Parathyroid adenoma (tissue), 2 donors: ENCODE data around the gene FARSA.

Source experiments
- H2AFZ ChIP-seq: fragments of 300-600 bp; sonication (generic); one replicate; pipeline ENCODE4 v1.7.0; 2017; ENCODE audit warnings: antibody characterized with exemption, mild to moderate bottlenecking
- H3K27ac ChIP-seq: fragments of 300-600 bp; sonication (generic); one replicate; pipeline ENCODE4 v1.7.0; 2017
- H3K27me3 ChIP-seq: fragments of 300-600 bp; sonication (generic); one replicate; pipeline ENCODE4 v1.7.0; 2017; ENCODE audit warnings: low read length; ENCODE audit not compliant: control insufficient read depth, insufficient read depth
- H3K36me3 ChIP-seq: fragments of 300-600 bp; sonication (generic); one replicate; pipeline ENCODE4 v1.7.0; 2017; ENCODE audit warnings: low read length; ENCODE audit not compliant: control insufficient read depth, insufficient read depth
- H3K4me1 ChIP-seq: fragments of 300-600 bp; sonication (generic); one replicate; pipeline ENCODE4 v1.7.0; 2017; ENCODE audit warnings: control low read depth
- H3K4me2 ChIP-seq: fragments of 300-600 bp; sonication (generic); one replicate; pipeline ENCODE4 v1.7.0; 2017; ENCODE audit warnings: low read length
- H3K4me3 ChIP-seq: fragments of 300-600 bp; sonication (generic); one replicate; pipeline ENCODE4 v1.7.0; 2017; ENCODE audit warnings: low read depth, low read length
- H3K79me2 ChIP-seq: fragments of 300-600 bp; sonication (generic); one replicate; pipeline ENCODE4 v1.7.0; 2017; ENCODE audit warnings: control low read depth
- H3K9ac ChIP-seq: fragments of 300-600 bp; sonication (generic); one replicate; pipeline ENCODE4 v1.7.0; 2017; ENCODE audit warnings: mild to moderate bottlenecking
- H3K9me3 ChIP-seq: fragments of 300-600 bp; sonication (generic); one replicate; pipeline ENCODE4 v1.7.0; 2017; ENCODE audit warnings: low read length; ENCODE audit not compliant: control insufficient read depth
- TF ChIP-seq, protein P1 (sequence below): fragments of 300-600 bp; sonication (generic); IDR thresholded peaks from one replicate; pipeline ENCODE4 v1.7.0; 2017; ENCODE audit warnings: antibody characterized with exemption, mild to moderate bottlenecking
- donor health status: primary hyperparathyroidism.

FARSA gene

GRCh38 chr19:12937093-12937926 lies 3.8 kb upstream of the FARSA start:
- H3K36me3 ChIP-seq, result no peaks in the 10 kb centered on the region
- peak overlapping the region; percentile 97 for H3K4me2 ChIP-seq
- peak overlapping the region; percentile 97 for H3K4me3 ChIP-seq
- H2AFZ ChIP-seq, result peak overlapping the region; percentile 91
- TF ChIP-seq, protein P1, sequence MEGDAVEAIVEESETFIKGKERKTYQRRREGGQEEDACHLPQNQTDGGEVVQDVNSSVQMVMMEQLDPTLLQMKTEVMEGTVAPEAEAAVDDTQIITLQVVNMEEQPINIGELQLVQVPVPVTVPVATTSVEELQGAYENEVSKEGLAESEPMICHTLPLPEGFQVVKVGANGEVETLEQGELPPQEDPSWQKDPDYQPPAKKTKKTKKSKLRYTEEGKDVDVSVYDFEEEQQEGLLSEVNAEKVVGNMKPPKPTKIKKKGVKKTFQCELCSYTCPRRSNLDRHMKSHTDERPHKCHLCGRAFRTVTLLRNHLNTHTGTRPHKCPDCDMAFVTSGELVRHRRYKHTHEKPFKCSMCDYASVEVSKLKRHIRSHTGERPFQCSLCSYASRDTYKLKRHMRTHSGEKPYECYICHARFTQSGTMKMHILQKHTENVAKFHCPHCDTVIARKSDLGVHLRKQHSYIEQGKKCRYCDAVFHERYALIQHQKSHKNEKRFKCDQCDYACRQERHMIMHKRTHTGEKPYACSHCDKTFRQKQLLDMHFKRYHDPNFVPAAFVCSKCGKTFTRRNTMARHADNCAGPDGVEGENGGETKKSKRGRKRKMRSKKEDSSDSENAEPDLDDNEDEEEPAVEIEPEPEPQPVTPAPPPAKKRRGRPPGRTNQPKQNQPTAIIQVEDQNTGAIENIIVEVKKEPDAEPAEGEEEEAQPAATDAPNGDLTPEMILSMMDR, result no peak
- H3K9ac ChIP-seq, result no peak overlapping the region
- peaks cover 37% of the 10 kb centered on the region for H3K79me2 ChIP-seq
- no peaks in the 10 kb centered on the region for H3K27me3 ChIP-seq
- H3K27ac ChIP-seq, result no peak overlapping the region
- H3K4me1 ChIP-seq, result peaks cover 23% of the 10 kb centered on the region
- no peaks in the 10 kb centered on the region for H3K9me3 ChIP-seq

DNA sequence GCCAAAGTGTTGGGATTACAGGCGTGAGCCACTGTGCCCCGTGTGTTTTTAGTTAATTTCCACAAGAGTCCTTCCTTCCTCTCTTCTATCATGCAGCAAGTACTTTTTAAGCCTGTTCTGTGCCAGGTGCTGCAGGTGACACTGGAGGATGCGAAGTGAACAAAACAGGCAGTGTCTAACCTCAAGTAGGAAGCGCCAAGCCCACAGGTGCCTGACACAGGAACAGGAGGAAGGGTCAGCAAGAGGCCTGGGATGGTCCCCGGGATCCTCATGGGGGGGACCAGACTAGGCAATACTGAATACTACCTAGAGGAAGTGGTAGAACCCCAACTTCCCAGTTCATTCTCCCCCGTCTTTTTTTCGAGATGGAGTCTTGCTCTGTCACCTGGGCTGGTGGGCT lies 3.1 kb upstream of the FARSA start:
- TF ChIP-seq, protein P1, result no peak
- no peaks in the 10 kb centered on the region for H3K36me3 ChIP-seq
- no peak overlapping the region for H3K4me3 ChIP-seq
- H3K27ac ChIP-seq, result no peak overlapping the region
- no peaks in the 10 kb centered on the region for H3K27me3 ChIP-seq
- peaks cover 24% of the 10 kb centered on the region for H3K4me1 ChIP-seq
- H2AFZ ChIP-seq, result no peak overlapping the region
- H3K79me2 ChIP-seq, result peaks cover 38% of the 10 kb centered on the region
- no peak overlapping the region for H3K9ac ChIP-seq
- no peaks in the 10 kb centered on the region for H3K9me3 ChIP-seq
- H3K4me2 ChIP-seq, result no peak overlapping the region

- H3K9me3 ChIP-seq, result no peaks in the 10 kb centered on the region
- no peaks in the 10 kb centered on the region for H3K27me3 ChIP-seq
- TF ChIP-seq, protein P1, result no peak
- H3K36me3 ChIP-seq, result no peaks in the 10 kb centered on the region
- H3K79me2 ChIP-seq, result peaks cover 32% of the 10 kb centered on the region
- no peak overlapping the region for H3K27ac ChIP-seq
- no peak overlapping the region for H3K9ac ChIP-seq
- peaks cover 18% of the 10 kb centered on the region for H3K4me1 ChIP-seq
- H3K4me3 ChIP-seq, result no peak overlapping the region
- H2AFZ ChIP-seq, result no peak overlapping the region
- H3K4me2 ChIP-seq, result no peak overlapping the region
These were observed 1.6 kb upstream of the FARSA start for GRCh38 chr19:12935071-12935470.

DNA sequence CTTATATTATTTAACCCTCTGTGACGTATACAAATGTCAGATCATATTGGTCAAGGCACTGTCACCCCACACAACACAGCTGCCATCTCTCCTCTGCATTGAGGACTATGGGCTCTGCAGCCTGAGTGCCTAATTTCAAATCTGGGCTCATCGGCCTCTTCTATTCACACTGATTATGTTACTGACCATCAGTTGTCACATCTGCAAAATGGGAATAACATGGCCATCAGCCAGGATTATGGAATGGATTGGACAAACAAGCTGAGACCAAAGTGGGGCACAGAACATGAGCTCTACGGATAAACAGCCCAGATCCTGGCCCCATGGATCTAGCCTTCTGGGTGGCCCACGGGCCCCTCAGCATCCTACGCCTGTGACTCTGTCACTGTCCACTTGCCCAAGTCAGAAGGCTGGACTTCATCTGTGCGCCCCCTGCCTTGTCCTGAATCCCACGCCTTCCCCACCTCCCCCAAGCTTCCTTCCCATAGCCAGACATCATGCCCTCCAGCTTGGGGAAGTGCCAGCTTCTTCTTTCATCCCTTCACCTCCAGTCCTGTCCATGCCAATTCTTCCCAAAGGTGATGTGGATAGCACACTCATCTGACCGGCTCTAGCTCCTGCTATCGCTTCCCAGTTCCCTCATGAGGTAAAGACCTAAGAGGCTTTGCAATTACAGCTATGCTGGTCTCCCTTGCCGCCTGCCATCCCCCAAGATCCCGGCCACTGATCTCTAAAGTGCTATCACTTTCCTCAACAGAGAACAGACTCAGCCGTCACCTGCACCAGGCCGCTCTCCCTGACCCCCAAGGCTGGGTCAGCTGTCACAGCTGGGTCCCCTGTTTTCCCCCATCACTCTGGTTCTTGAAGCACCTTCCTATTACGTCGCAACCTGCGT lies 872 bp downstream of the FARSA start:
- TF ChIP-seq, protein P1, result no peak
- Histone ChIP-seq H3K9ac (peak overlapping the region; percentile 47), H3K4me3 (peak overlapping the region; percentile 92), H3K79me2 (peaks cover 20% of the 10 kb centered on the region), H3K36me3 (no peaks in the 10 kb centered on the region), H3K4me1 (peaks cover 12% of the 10 kb centered on the region), H3K27ac (peak overlapping the region; percentile 73), H3K27me3 (no peaks in the 10 kb centered on the region), H2AFZ (peak overlapping the region; percentile 93), H3K9me3 (no peaks in the 10 kb centered on the region), H3K4me2 (peak overlapping the region; percentile 94)
